ENCODE data around the gene RIOK2.

DNA sequence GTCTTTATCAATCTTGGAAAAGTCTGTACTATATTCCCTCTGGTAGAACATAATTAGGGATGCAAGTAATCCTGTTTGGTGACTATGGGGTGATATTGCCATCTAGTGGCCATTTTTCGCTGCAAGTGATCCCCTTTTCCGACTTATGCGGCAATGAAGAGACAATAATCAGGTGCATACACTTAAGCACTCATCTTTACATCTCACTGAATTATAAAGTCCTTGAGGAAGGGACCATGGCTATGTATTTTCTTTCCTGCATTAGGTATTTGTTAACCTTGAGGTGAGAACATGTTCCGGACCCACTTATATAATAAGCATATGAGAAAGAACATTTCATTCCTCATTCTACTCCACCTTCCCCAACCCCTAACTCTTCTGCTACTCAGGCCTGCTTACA, 21.0 kb downstream of the RIOK2 start:
- TF ChIP-seq POLR2A (IDR thresholded peaks at IDR 0.05; ENCODE audit: low read depth, low read length) = no peak
- no peak for TF ChIP-seq PAX5 (IDR thresholded peaks at IDR 0.05; ENCODE audit: insufficient read depth, low read length, severe bottlenecking)
- TF ChIP-seq POLR2AphosphoS5 (IDR thresholded peaks at IDR 0.05; ENCODE audit: low read depth, low read length) = no peak
- TF ChIP-seq SPI1 (IDR thresholded peaks at IDR 0.05; ENCODE audit: low read depth, low read length) = no peak
- TF ChIP-seq TAF1 (IDR thresholded peaks at IDR 0.05; ENCODE audit: low read depth, low read length) = no peak
- no peak for TF ChIP-seq POU2F2 (IDR thresholded peaks at IDR 0.05; ENCODE audit: low read depth, low read length)
